HEK293 (cell line): ENCODE data around the gene HEMGN.

Experiments
- CTCF ChIP-seq: fragments of 450-650 bp; formaldehyde crosslinking; IDR thresholded peaks from 2 replicates; pipeline ENCODE4 v1.5.1; 2016; ENCODE audit warnings: missing biosample characterization, missing genetic modification characterization
- ZNF133 ChIP-seq: fragments of 450-650 bp; formaldehyde crosslinking; IDR thresholded peaks from 2 replicates; pipeline ENCODE4 v1.5.1; 2016; ENCODE audit warnings: missing biosample characterization, missing genetic modification characterization
- ZNF140 ChIP-seq: fragments of 450-650 bp; formaldehyde crosslinking; IDR thresholded peaks from 2 replicates; pipeline ENCODE4 v1.5.1; 2016; ENCODE audit warnings: missing biosample characterization, missing genetic modification characterization

- TF ChIP-seq CTCF (tag by site-specific recombination) (no peak), ZNF140 (tag by site-specific recombination) (no peak), ZNF133 (tag by site-specific recombination) (no peak)
These were observed 26.4 kb downstream of the HEMGN start for GRCh38 chr9:97911528-97911927.
